ENCODE results near the gene PNPLA1. TPM values are rescaled to one million over a fixed set of nuclear protein-coding genes. Genes with fewer than 3 reads are reported as not detected.

The PNPLA1 gene
- total and polyA plus RNA-seq, 4 experiments from 2014 or later, result 0.42 TPM; not detected in 3

- Histone ChIP-seq H3K36me3 (ENCODE audit: insufficient read depth, low read length) (no peaks in the 10 kb centered on the region), H3K9me3 (ENCODE audit: control insufficient read depth in 1 of 2, low read length in 2 of 2) (no peaks in the 10 kb centered on the region), H3K4me1 (ENCODE audit: insufficient read depth, low read length) (peaks cover 20% of the 10 kb centered on the region), H3K27me3 (ENCODE audit: insufficient read depth, low read length) (peaks cover 7% of the 10 kb centered on the region), H3K4me3 (ENCODE audit: low read length in 2 of 2) (no peak overlapping the region), H3K27ac (ENCODE audit: low read depth, low read length) (no peak overlapping the region)
- Mint-ChIP-seq H3K27me3 (peaks cover 6 to 9% of the 10 kb centered on the region in 2 donors), H3K9me3 (no peaks in the 10 kb centered on the region), H3K4me3 (peak overlapping the region; percentile 63 to 85 (median 74)), H3K27ac (peak overlapping the region in 4 of 7 donors; percentile 7 to 88 (median 58)), H3K4me1 (peaks cover 9 to 33% (median 14%) of the 10 kb centered on the region in 4 donors), H3K36me3 (no peaks in the 10 kb centered on the region)
- DNase-seq, result peak; percentile 59 to 66 (median 64)
- intact Hi-C loops (cut with micrococcal nuclease), result loop anchor here (1.0 kb wide), 2 partner anchors 19 to 339 kb away; no protein-coding TSS in a partner anchor
- ChIA-PET POLR2A (ENCODE audit: partially characterized antibody) (interaction anchor here (1.0 kb wide), 1 partner anchor 19 kb away, joined by 4 read pairs; no protein-coding TSS in a partner anchor), CTCF (ENCODE audit: partially characterized antibody) (interaction anchor here (0.6 to 3.6 kb wide), 29 partner anchors 8 to 552 kb away, joined by 3 to 36 read pairs (median 4); partner anchors contain the start of gene MAPK14)
Measured at GRCh38 chr6:36340618-36341454, 71.0 kb downstream of the PNPLA1 start.

DNA sequence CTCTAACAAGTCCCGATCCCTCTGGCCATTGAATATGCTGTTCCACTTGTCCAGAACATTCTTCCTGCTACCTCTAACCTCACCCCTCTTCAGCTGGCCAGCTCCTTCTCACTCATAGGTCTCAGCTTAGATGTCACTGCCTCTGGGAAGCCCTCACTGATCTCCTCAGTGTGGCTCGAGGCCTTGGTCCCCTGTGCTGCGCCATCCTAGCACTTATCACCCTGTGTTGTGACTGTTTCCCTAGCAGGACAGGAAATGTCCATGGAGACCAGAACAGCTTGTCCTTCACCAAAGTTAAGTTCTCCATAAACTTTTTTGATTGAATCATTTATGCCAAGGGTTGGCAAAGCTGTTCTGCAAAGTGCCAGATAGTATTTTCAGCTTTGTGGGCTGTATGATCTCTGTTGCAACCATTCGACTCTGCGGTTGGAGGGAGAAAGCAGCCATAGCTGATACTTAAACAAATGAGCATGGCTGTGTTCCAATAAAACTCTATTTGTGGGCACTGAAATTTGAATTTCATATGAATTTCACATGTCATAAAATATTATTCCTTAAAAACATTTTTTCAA is 73.3 kb downstream of the PNPLA1 start:
- Histone ChIP-seq H3K27ac (ENCODE audit: low read depth, low read length) (no peak overlapping the region), H3K36me3 (ENCODE audit: insufficient read depth, low read length) (no peaks in the 10 kb centered on the region), H3K27me3 (ENCODE audit: insufficient read depth, low read length) (peaks cover 7% of the 10 kb centered on the region), H3K9me3 (ENCODE audit: control insufficient read depth in 1 of 2, low read length in 2 of 2) (no peaks in the 10 kb centered on the region), H3K4me1 (ENCODE audit: insufficient read depth, low read length) (peaks cover 8% of the 10 kb centered on the region), H3K4me3 (ENCODE audit: low read length in 2 of 2) (no peak overlapping the region)
- no peak overlapping the region for H3K27ac Mint-ChIP-seq
- ChIA-PET POLR2A (ENCODE audit: partially characterized antibody) (no interaction called here), CTCF (ENCODE audit: partially characterized antibody) (interaction anchor here (1.1 to 3.6 kb wide), 2 partner anchors 9 to 338 kb away, joined by 3 to 24 read pairs; no protein-coding TSS in a partner anchor)
- intact Hi-C loops (cut with micrococcal nuclease), result no loop called here
- H3K4me1 Mint-ChIP-seq, result peaks cover 4 to 13% (median 6%) of the 10 kb centered on the region in 4 donors
- H3K4me3 Mint-ChIP-seq, result no peak overlapping the region
- no peak for DNase-seq
- peaks cover 6 to 8% of the 10 kb centered on the region in 2 donors for H3K27me3 Mint-ChIP-seq
- no peaks in the 10 kb centered on the region for H3K9me3 Mint-ChIP-seq
- H3K36me3 Mint-ChIP-seq, result no peaks in the 10 kb centered on the region

DNA sequence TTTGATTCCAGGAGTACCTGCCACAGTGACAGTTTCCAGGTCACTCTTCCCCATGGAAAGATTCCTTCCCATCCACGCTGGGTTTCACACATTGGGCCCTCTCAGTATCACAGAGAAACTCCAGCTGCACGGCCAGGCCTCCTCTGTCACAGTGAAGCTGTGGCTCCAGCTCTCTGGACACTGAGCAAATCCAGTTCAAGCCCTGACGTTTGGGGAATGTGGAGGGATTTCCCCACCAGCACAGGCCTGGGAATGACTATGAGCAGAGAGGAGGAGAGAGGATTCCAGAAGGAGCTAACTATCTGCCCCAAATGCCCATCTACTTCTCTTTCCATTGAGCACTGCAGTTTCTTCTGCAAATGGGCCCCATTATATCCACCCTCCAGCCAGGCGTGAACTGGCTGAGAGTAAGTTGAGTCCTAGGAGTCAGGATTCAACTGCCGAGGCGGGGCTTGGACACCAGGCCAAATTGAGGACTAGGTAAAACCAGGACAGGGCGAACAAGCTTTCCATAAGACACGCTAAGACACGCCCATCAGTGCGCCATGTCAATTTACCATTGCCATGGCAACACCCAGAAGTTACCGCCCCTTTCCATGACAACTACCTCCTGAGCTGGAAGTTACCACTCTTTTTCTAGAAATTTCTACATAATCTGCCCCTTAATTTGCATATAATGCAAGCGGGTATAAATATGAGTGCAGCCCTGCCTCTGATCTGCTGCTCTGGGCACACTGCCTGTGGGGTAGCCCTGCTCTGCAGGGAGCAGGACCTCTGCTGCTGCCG is 76.0 kb downstream of the PNPLA1 start:
- Mint-ChIP-seq H3K9me3 (no peaks in the 10 kb centered on the region), H3K36me3 (no peaks in the 10 kb centered on the region), H3K27ac (no peak overlapping the region), H3K27me3 (peaks cover 3% of the 10 kb centered on the region in 2 donors), H3K4me1 (peaks cover 1 to 2% (median 1%) of the 10 kb centered on the region in 4 donors), H3K4me3 (no peak overlapping the region)
- Histone ChIP-seq H3K4me1 (ENCODE audit: insufficient read depth, low read length) (peaks cover 2% of the 10 kb centered on the region), H3K27ac (ENCODE audit: low read depth, low read length) (no peak overlapping the region), H3K4me3 (ENCODE audit: low read length in 2 of 2) (no peak overlapping the region), H3K27me3 (ENCODE audit: insufficient read depth, low read length) (no peaks in the 10 kb centered on the region), H3K9me3 (ENCODE audit: control insufficient read depth in 1 of 2, low read length in 2 of 2) (no peaks in the 10 kb centered on the region), H3K36me3 (ENCODE audit: insufficient read depth, low read length) (no peaks in the 10 kb centered on the region)
- intact Hi-C loops (cut with micrococcal nuclease), result no loop called here
- ChIA-PET CTCF (ENCODE audit: partially characterized antibody) (interaction anchor here (0.6 to 1.3 kb wide), 2 partner anchors 14 to 40 kb away, joined by 3 to 4 read pairs; no protein-coding TSS in a partner anchor), POLR2A (ENCODE audit: partially characterized antibody) (interaction anchor here (0.6 kb wide), 1 partner anchor 473 kb away, joined by 5 read pairs; no protein-coding TSS in a partner anchor)
- DNase-seq, result no peak

- CTCF ChIA-PET (ENCODE audit: partially characterized antibody), result interaction anchor here (0.6 to 1.5 kb wide), 3 partner anchors 12 to 41 kb away, joined by 3 to 5 read pairs (median 4); no protein-coding TSS in a partner anchor
- H3K9me3 ChIP-seq (ENCODE audit: control insufficient read depth in 1 of 2, low read length in 2 of 2), result no peaks in the 10 kb centered on the region
- H3K4me1 ChIP-seq (ENCODE audit: insufficient read depth, low read length), result no peaks in the 10 kb centered on the region
- intact Hi-C loops (cut with micrococcal nuclease), result no loop called here
- POLR2A ChIA-PET (ENCODE audit: partially characterized antibody), result interaction anchor here (0.6 kb wide), 1 partner anchor 474 kb away, joined by 5 read pairs; no protein-coding TSS in a partner anchor
- DNase-seq, result no peak
- no peak overlapping the region for H3K27ac ChIP-seq (ENCODE audit: low read depth, low read length)
- no peak overlapping the region for H3K4me3 ChIP-seq (ENCODE audit: low read length in 2 of 2)
- Mint-ChIP-seq H3K36me3 (no peaks in the 10 kb centered on the region), H3K27me3 (peaks cover 1% of the 10 kb centered on the region in 2 donors), H3K4me3 (no peak overlapping the region), H3K4me1 (no peaks in the 10 kb centered on the region), H3K9me3 (no peaks in the 10 kb centered on the region), H3K27ac (no peak overlapping the region)
- no peaks in the 10 kb centered on the region for H3K36me3 ChIP-seq (ENCODE audit: insufficient read depth, low read length)
- no peaks in the 10 kb centered on the region for H3K27me3 ChIP-seq (ENCODE audit: insufficient read depth, low read length)
Measured at GRCh38 chr6:36346486-36347273, 76.8 kb downstream of the PNPLA1 start.

DNA sequence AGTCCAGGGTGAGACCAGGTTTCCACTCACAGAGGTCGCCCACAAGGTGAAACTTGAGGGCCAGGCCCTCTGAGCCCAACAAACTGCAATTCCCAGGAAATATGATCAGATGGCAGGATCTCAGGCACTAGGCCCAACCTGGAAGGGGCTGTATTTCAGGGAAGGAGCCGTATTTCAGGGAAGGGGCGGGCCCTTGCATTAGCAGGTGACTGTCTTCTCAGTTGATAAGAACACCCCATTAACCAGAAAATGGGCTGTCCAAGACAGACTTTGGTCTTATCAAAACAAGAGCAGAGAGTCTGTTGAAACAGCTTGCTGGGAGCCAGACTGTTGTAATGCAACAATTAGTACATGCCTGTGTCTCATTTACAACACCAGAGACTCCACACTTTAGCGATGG is 77.8 kb downstream of the PNPLA1 start:
- Mint-ChIP-seq H3K36me3 (no peaks in the 10 kb centered on the region), H3K4me3 (no peak overlapping the region), H3K27ac (no peak overlapping the region), H3K9me3 (peaks cover 0 to 2% (median 0%) of the 10 kb centered on the region in 8 donors), H3K4me1 (no peaks in the 10 kb centered on the region), H3K27me3 (peaks cover 0 to 1% of the 10 kb centered on the region in 2 donors)
- H3K27me3 ChIP-seq (ENCODE audit: insufficient read depth, low read length), result no peaks in the 10 kb centered on the region
- no peaks in the 10 kb centered on the region for H3K36me3 ChIP-seq (ENCODE audit: insufficient read depth, low read length)
- H3K4me3 ChIP-seq (ENCODE audit: low read length in 2 of 2), result no peak overlapping the region
- intact Hi-C loops (cut with micrococcal nuclease), result no loop called here
- no peak for DNase-seq
- H3K27ac ChIP-seq (ENCODE audit: low read depth, low read length), result no peak overlapping the region
- ChIA-PET CTCF (ENCODE audit: partially characterized antibody) (interaction anchor here (1.5 kb wide), 1 partner anchor 11 kb away, joined by 5 read pairs; no protein-coding TSS in a partner anchor), POLR2A (ENCODE audit: partially characterized antibody) (no interaction called here)
- H3K9me3 ChIP-seq (ENCODE audit: control insufficient read depth in 1 of 2, low read length in 2 of 2), result no peaks in the 10 kb centered on the region
- no peaks in the 10 kb centered on the region for H3K4me1 ChIP-seq (ENCODE audit: insufficient read depth, low read length)

GRCh38 chr6:36349240-36349639 is 79.4 kb downstream of the PNPLA1 start:
- CTCF ChIA-PET (ENCODE audit: partially characterized antibody), result interaction anchor here (0.5 to 1.2 kb wide), 2 partner anchors 8 to 12 kb away, joined by 3 read pairs; no protein-coding TSS in a partner anchor
- peak in 3 of 5 donors; percentile 11 to 47 (median 14) for DNase-seq
- H3K4me1 Mint-ChIP-seq, result no peaks in the 10 kb centered on the region

More at GRCh38 chr6:36349240-36349639, 79.4 kb downstream of the PNPLA1 start:
- H3K9me3 Mint-ChIP-seq, result peaks cover 0 to 6% (median 2%) of the 10 kb centered on the region in 8 donors
- H3K27me3 ChIP-seq (ENCODE audit: insufficient read depth, low read length), result no peaks in the 10 kb centered on the region
- H3K27ac Mint-ChIP-seq, result peak overlapping the region in 1 of 7 donors; percentile 13
- H3K36me3 ChIP-seq (ENCODE audit: insufficient read depth, low read length), result no peaks in the 10 kb centered on the region
- POLR2A ChIA-PET (ENCODE audit: partially characterized antibody), result no interaction called here
- H3K27ac ChIP-seq (ENCODE audit: low read depth, low read length), result no peak overlapping the region
- H3K4me3 ChIP-seq (ENCODE audit: low read length in 2 of 2), result no peak overlapping the region
- intact Hi-C loops (cut with micrococcal nuclease), result no loop called here
- no peak overlapping the region for H3K4me3 Mint-ChIP-seq
- no peaks in the 10 kb centered on the region for H3K36me3 Mint-ChIP-seq
- H3K27me3 Mint-ChIP-seq, result peaks cover 0 to 3% of the 10 kb centered on the region in 2 donors
- no peaks in the 10 kb centered on the region for H3K9me3 ChIP-seq (ENCODE audit: control insufficient read depth in 1 of 2, low read length in 2 of 2)
- no peaks in the 10 kb centered on the region for H3K4me1 ChIP-seq (ENCODE audit: insufficient read depth, low read length)
